GM12878 (cell line): Measurements from ENCODE around the gene SURF6. TPM values are rescaled to one million over a fixed set of nuclear protein-coding genes. Genes with fewer than 3 reads are reported as not detected.
A peak's percentile ranks its signal among the peaks of the same experiment; 100 is the strongest.

Experiments
- ATAC-seq: fragments of 200-7000 bp; cut with Tn5 transposase; 3 replicates; pipeline ENCODE4 v1.9.1; 2020; ENCODE audit warnings: mild to moderate bottlenecking, moderate library complexity
- BruUV-seq: library from RNA; stranded (reverse); fragments of 400-500 nt; replicated peaks from 2 replicates; lab custom pipeline; 2021; lab: Mats Ljungman, UMichigan
- CTCF ChIA-PET: fragments of 300-600 bp; sonication (Branson Sonifier 250); formaldehyde crosslinking; extraction: SDS; loops from one replicate; lab custom pipeline; 2021; ENCODE audit warnings: inconsistent platforms; lab: Yijun Ruan, JAX
- POLR2A ChIA-PET: fragments of 350-600 bp; formaldehyde crosslinking; extraction: SDS; loops from one replicate; lab custom pipeline; 2021; ENCODE audit warnings: inconsistent platforms; lab: Charles Lee
- RAD21 ChIA-PET: fragments of 300-600 bp; sonication (Branson Sonifier 250); formaldehyde crosslinking; loops from one replicate; lab custom pipeline; 2023; ENCODE audit warnings: antibody characterized with exemption; ENCODE audit not compliant: unreplicated experiment; lab: Charles Lee
- SMC1A ChIA-PET: fragments of 300-600 bp; sonication (Branson Sonifier 250); formaldehyde crosslinking; loops from one replicate; lab custom pipeline; 2023; ENCODE audit not compliant: unreplicated experiment, uncharacterized antibody; lab: Charles Lee
- DNase-seq: peaks from one replicate; pipeline ENCODE4 v3.0.0-alpha.2; 2011; ENCODE audit warnings: low read depth, low spot score
- FAIRE-seq: peaks from 3 replicates; lab custom pipeline; 2011; peaks lifted over from hg19 to GRCh38; lab: Jason Lieb, UNC
- H2AFZ ChIP-seq: 2 replicates; pipeline ENCODE4 v1.6.0; 2011; ENCODE audit warnings: low read depth, low read length, control low read depth; ENCODE audit not compliant: control insufficient read depth
- H3K27ac ChIP-seq: 2 replicates; pipeline ENCODE4 v1.5.1; 2011; ENCODE audit warnings: control low read depth; ENCODE audit not compliant: control insufficient read depth, insufficient read depth
- H3K27me3 ChIP-seq, 2 experiments: replicated peaks in 1 of 2; 2 replicates each; pipeline versions ENCODE4 v1.6.0 to v1.6.1; 2011; ENCODE audit warnings: low read length in 1 of 2; ENCODE audit not compliant: control insufficient read depth in 2 of 2, insufficient read depth in 2 of 2
- H3K36me3 ChIP-seq, 2 experiments: 2 replicates each; pipeline ENCODE4 v1.5.1; 2011; ENCODE audit warnings: low read length in 1 of 2; ENCODE audit not compliant: control insufficient read depth in 2 of 2, insufficient read depth in 2 of 2
- H3K4me1 ChIP-seq: 2 replicates; pipeline ENCODE4 v1.6.1; 2011; ENCODE audit warnings: mild to moderate bottlenecking, low read length, moderate library complexity, mixed read lengths; ENCODE audit not compliant: control insufficient read depth, insufficient read depth
- H3K4me2 ChIP-seq: 2 replicates; pipeline ENCODE4 v1.6.0; 2011; ENCODE audit warnings: control low read depth; ENCODE audit not compliant: control insufficient read depth, insufficient read depth
- H3K4me3 ChIP-seq: fragments of 200-600 bp; sonication (generic); 2 replicates; pipeline ENCODE4 v1.5.1; 2016
- H3K79me2 ChIP-seq: 2 replicates; pipeline ENCODE4 v1.6.0; 2011; ENCODE audit warnings: low read length; ENCODE audit not compliant: control insufficient read depth, insufficient read depth
- H3K9ac ChIP-seq: 2 replicates; pipeline ENCODE4 v1.8.0; 2011; ENCODE audit warnings: low read length, control low read depth, mixed read lengths; ENCODE audit not compliant: control insufficient read depth, insufficient read depth
- H3K9me3 ChIP-seq: replicated peaks from 3 replicates; pipeline ENCODE4 v1.5.1; 2011; ENCODE audit warnings: mild to moderate bottlenecking, low read length; ENCODE audit not compliant: control insufficient read depth, insufficient read depth
- H4K20me1 ChIP-seq: 2 replicates; pipeline ENCODE4 v1.6.0; 2011; ENCODE audit not compliant: control insufficient read depth, insufficient read depth
- BCL11A ChIP-seq: IDR thresholded peaks from 2 replicates; pipeline ENCODE4 v1.6.1; 2011; ENCODE audit warnings: low read depth, low read length
- ELK1 ChIP-seq: IDR thresholded peaks from 2 replicates; pipeline ENCODE4 v1.6.1; 2012; ENCODE audit warnings: low read depth, low read length, improper control_type of control experiment
- FOXM1 ChIP-seq: IDR thresholded peaks from 2 replicates; pipeline ENCODE4 v1.6.1; 2012; ENCODE audit warnings: low read depth, mild to moderate bottlenecking, inconsistent platforms, low read length, moderate library complexity
- MTA3 ChIP-seq: IDR thresholded peaks from 2 replicates; pipeline ENCODE4 v1.6.1; 2012; ENCODE audit warnings: low read length, inconsistent platforms, borderline replicate concordance
- PBX3 ChIP-seq: IDR thresholded peaks from 2 replicates; pipeline ENCODE4 v1.6.1; 2011; ENCODE audit warnings: mild to moderate bottlenecking, low read depth, low read length, moderate library complexity; ENCODE audit not compliant: insufficient replicate concordance
- POLR2AphosphoS5 ChIP-seq: IDR thresholded peaks from 2 replicates; pipeline ENCODE4 v1.6.1; 2011; ENCODE audit warnings: mild to moderate bottlenecking, low read length, inconsistent platforms
- RELA ChIP-seq: fragments of 450-650 bp; IDR thresholded peaks from 2 replicates; pipeline ENCODE4 v1.8.0; 2014; ENCODE audit warnings: borderline replicate concordance; ENCODE audit not compliant: partially characterized antibody
- REST ChIP-seq: IDR thresholded peaks from 2 replicates; pipeline ENCODE4 v1.6.1; 2012; ENCODE audit warnings: mild to moderate bottlenecking, low read depth, low read length
- WRNIP1 ChIP-seq: IDR thresholded peaks from 2 replicates; pipeline ENCODE4 v1.6.1; 2011; ENCODE audit warnings: low read depth, low read length, improper control_type of control experiment, borderline replicate concordance
- WGBS: methylation state at CpG from one replicate; pipeline ENCODE4 v1.1.6; 2016; ENCODE audit warnings: low lambda C conversion rate; ENCODE audit not compliant: insufficient replicate concordance, insufficient coverage; ENCODE audit errors: missing lambda C conversion rate; 5-methylcytosine and 5-hydroxymethylcytosine counted together
- in situ Hi-C: fragments of 300-500 bp; cut with MboI; formaldehyde crosslinking; loops from 9 replicates; pipeline ENCODE4 v1.14.3; 2018; ENCODE audit warnings: mixed read lengths
- intact Hi-C: fragments of 100-400 bp; cut with micrococcal nuclease; formaldehyde crosslinking; loops from one replicate; pipeline ENCODE4 v1.14.2; 2022; ENCODE audit not compliant: unreplicated experiment
- polyA plus RNA-seq, 11 experiments: library from polyadenylated mRNA; depleted of rRNA in 4 of 11; unstranded in 6 of 11; stranded (reverse) in 5 of 11; fragments of >200 nt; fragmentation: Nextera tagmentation in 4 of 11; fragmentation: Illumina TruSeq in 1 of 11; extraction: Ambion mirVana in 4 of 11; extraction: Trizol in 1 of 11; gene quantifications; 1 replicate in 1 of 11; 2 replicates in 10 of 11; pipeline versions ENCODE4 v1.2.1 to v1.2.3, GENCODE V29; 2011 to 2016; ENCODE audit warnings: inconsistent platforms in 2 of 11, missing spikeins in 2 of 11, low read depth in 1 of 11
- total RNA-seq, 4 experiments: library from RNA; depleted of rRNA in 3 of 4; stranded (reverse); fragments of >200 nt in 3 of 4; fragmentation: Illumina TruSeq in 1 of 4; extraction: Trizol in 1 of 4; gene quantifications; 2 replicates each; pipeline versions ENCODE4 v1.2.1 to v1.2.3, GENCODE V29; 2013 to 2021

The SURF6 gene
- total and polyA plus RNA-seq, 10 of the 15 experiments (the other 5 are each of a cell fraction or from before 2014, with no cell fraction given) = 2.2 to 27.2 (median 15.1) TPM

- TF ChIP-seq ELK1 (no peak), FOXM1 (no peak), WRNIP1 (no peak), REST (no peak), BCL11A (no peak), MTA3 (no peak), RELA (no peak)
These were observed 30.4 kb upstream of the SURF6 start (continued) for GRCh38 chr9:133366435-133366834.

- FAIRE-seq = no peak
- H3K27me3 ChIP-seq = no peaks in the 10 kb centered on the region
- no peak for DNase-seq
- ATAC-seq = no peak
- H3K27ac ChIP-seq = no peak overlapping the region
- peaks cover 42 to 53% of the 10 kb centered on the region in 2 experiments for H3K36me3 ChIP-seq
- RAD21 ChIA-PET = no interaction called here
- SMC1A ChIA-PET = no interaction called here
- H3K4me1 ChIP-seq = no peaks in the 10 kb centered on the region; the same call in none of the 2 replicates
- peaks cover 10% of the 10 kb centered on the region; the same call in 1 of the 2 replicates for H4K20me1 ChIP-seq
- 98% methylated on average over 15 of the region's 15 CpGs for WGBS
- BruUV-seq = TSS peak; percentile 40
- H3K4me2 ChIP-seq = no peak overlapping the region
- CTCF ChIA-PET = interaction anchor here (0.6 to 1.6 kb wide), 3 partner anchors 9 to 177 kb away, joined by 3 to 6 read pairs (median 3); no protein-coding TSS in a partner anchor
- no peaks in the 10 kb centered on the region for H3K9me3 ChIP-seq
- TF ChIP-seq PBX3 = no peak
- TF ChIP-seq POLR2AphosphoS5 = peak; percentile 70; the same call in 1 of the 2 replicates
- POLR2A ChIA-PET = no interaction called here
- in situ Hi-C loops = no loop called here
- H2AFZ ChIP-seq = no peak overlapping the region
- H3K79me2 ChIP-seq = peaks cover 9% of the 10 kb centered on the region
- no peak overlapping the region for H3K9ac ChIP-seq
- H3K4me3 ChIP-seq = no peak overlapping the region
- intact Hi-C loops = no loop called here
These were observed 26.5 kb upstream of the SURF6 start for GRCh38 chr9:133362359-133363044.
